CD4-positive, alpha-beta T cell treated with Interleukin-12 subunit alpha and Interleukin-12 subunit beta, for 1 hour (primary cell): Measurements from ENCODE around the gene NUP35.
"Not testable (repeated sequence)": the region's sequence is repeated elsewhere in the genome, so short reads cannot be mapped to it uniquely, and the experiment has no call there.

ENCODE experiments used
- DNase-seq: peaks from one replicate; pipeline ENCODE4 v3.0.0-alpha.2; 2020

Gene NUP35

DNA sequence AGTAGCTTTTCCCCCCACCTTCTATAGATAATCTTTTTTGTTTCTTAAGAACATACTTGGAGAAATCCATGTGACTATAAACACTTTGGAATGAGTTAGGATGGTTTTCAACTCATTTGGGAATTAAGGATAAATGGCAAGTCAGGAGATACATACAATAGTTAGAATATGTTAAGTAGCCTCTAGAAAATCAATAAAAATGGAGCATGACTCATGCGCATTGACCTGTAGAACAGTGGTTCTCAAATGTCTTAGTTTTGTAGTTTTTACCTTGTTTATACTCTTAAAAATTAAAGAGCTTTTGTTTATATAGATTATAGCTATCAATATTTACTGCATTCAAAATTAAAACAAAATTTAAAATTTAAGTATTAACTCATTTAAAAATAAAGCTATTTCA is 24.7 kb downstream of the NUP35 start:
- no peak for DNase-seq

GRCh38 chr2:183149489-183149888 is 25.2 kb downstream of the NUP35 start:
- no peak for DNase-seq

DNA sequence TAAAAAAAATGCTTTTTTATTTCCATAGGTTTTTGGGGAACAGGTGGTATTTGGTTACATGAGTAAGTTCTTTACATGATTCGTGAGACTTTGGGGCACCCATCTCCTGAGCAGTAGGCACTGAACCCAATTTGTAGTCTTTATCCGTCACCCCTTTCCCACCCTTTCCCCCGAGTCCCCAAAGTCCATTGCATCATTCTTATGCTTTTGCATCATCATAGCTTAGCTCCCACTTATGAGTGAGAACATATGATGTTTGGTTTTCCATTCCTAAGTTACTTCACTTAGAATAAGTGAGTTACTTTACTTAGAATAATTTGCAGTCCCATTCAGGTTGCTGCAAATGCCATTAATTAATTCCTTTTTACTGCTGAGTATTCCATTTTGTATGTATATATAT is 28.0 kb downstream of the NUP35 start:
- DNase-seq: not testable (repeated sequence)

GRCh38 chr2:183153967-183154366 is 29.7 kb downstream of the NUP35 start:
- DNase-seq: no peak

GRCh38 chr2:183154772-183155171 is 30.5 kb downstream of the NUP35 start:
- not testable (repeated sequence) for DNase-seq

- no peak for DNase-seq
Measured at GRCh38 chr2:183157131-183157530, 32.9 kb downstream of the NUP35 start.

- no peak for DNase-seq
Measured at GRCh38 chr2:183162362-183162761, 38.1 kb downstream of the NUP35 start.

GRCh38 chr2:183163821-183164649 is 39.8 kb downstream of the NUP35 start:
- DNase-seq: no peak

- no peak for DNase-seq
Measured at GRCh38 chr2:183164650-183165015, 40.4 kb downstream of the NUP35 start.

- DNase-seq: no peak
Measured at GRCh38 chr2:183166210-183166609, 42.0 kb downstream of the NUP35 start.

DNA sequence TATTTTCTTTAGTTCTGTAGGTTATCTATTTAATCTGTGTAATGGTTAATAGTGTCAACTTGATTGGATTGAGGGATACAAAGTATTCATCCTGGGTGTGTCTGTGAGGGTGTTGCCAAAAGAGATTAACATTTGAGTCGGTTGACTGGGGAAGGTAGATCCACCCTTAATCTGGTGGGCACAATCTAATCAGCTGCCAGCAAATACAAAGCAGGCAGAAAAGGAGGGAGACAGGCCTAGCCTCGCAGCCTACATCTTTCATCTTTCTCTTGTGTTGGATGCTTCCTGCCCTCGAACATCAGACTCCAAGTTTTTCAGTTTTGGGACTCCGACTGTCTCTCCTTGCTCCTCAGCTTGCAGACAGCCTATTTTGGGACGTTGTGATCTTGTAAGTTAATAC is 42.7 kb downstream of the NUP35 start:
- DNase-seq: not testable (repeated sequence)

GRCh38 chr2:183172220-183172887 is 48.1 kb downstream of the NUP35 start:
- DNase-seq: no peak

DNA sequence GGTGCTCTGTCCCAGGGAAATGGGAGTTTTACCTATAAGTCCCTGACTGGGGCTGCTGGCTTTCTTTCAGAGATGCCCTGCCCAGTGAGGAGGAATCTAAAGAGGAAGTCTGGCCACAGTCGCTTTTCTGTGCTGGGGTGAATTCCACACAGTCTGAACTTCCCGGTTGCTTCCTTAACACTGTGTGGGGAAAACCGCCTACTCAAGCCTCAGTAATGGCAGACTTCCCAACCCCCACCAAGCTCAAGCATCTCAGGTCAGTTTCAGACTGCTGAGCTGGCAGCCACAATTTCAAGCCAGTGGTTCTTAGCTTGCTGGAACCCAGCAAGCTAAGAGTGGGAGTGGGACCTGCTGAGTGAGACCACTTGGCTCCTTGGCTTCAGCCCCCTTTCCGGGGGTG is 54.9 kb downstream of the NUP35 start:
- DNase-seq: no peak

DNA sequence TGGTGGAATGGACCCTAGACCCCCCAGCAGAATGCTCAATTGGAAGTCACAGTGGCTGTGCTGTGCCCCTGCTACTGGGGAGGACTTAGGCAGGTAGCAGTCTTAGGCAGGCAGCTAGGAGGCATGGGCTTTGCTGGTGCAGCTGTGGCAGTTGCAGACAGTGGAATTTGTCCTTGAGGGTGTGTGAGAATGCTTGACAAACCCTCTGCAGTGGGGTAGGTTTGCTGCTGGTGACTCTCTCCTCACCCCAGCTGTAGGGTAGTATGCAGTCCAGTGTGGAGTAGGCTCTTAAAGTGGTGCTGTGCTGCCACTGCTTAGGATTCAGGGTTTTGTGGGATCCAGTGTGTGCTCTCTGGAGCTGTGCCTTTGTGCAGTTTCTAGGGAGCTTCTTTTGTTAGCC is 61.3 kb downstream of the NUP35 start:
- no peak for DNase-seq

DNA sequence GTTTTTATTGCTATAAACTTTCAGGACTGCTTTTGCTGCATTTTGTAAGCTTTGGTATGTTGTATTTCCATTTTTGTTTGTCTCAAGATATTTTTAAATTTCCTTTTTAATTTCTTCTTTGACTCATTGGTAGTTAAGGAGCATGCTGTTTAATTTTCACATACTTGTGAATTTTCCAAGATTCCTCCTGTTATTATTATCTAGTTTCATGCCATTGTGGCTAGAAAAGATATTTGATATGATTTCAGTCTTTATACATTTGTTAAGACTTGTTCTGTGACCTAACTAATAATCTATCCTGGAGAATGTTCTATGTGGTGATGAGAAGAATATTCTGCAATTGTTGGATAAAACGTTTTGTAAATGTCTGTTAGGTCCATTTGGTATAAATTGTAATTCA is 62.1 kb downstream of the NUP35 start:
- no peak for DNase-seq

DNA sequence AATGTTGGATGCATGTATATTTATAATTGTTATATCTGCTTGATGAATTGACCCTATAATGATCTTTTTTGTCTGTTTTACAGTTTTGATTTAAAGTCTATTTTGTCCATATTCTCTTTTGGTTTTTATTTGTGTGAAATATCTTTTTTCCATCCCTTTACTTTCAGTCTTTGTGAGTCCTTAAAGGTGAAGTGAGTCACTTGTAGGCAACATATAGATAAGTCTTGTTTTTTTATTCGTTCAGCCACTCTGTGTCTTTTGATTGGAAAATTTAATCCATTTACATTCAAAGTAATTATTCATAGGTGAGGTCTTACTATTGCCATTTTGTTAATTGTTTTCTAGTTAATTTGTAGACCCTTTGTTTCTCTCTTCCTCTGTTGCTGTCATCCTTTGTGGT is 62.5 kb downstream of the NUP35 start:
- no peak for DNase-seq

DNA sequence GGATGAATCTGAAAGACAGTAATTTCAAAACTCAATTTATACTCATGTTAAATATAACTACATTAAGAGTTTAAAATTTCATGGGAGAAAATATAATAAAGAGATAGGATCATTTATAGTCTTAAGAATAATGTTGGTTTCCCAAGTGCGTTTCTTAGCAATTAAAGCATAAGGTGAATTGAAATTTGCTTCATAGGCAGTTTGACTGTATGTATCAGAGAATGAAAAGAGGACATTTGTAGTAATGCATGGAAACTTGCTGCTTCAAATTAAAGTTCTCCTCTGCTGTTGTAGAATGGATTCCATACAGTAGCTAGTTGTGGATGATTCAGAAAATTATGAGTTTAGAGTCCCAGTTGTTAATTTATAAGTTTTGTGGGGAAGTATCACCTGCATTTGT is 68.1 kb downstream of the NUP35 start:
- no peak for DNase-seq

DNA sequence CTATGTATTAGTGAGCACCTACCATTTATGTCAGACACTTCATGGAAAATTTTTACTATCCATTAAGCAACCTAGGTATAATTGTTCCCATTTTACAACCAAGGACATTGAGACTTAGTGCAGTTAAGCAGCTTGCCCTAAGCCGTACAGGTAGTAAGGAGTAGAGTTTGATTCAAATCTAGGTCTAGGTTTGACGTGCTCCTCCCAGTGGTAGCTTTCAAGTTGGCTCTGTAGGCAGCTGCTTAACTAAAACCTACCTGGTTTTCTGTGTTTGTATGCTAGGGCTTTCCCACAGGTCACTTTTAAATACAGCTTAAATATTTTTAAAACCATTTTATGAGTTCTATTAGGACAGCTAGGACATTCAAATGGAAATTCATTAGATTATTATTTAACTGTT is 69.7 kb downstream of the NUP35 start:
- DNase-seq: no peak

GRCh38 chr2:183195397-183195796 is 71.2 kb downstream of the NUP35 start:
- no peak for DNase-seq

DNA sequence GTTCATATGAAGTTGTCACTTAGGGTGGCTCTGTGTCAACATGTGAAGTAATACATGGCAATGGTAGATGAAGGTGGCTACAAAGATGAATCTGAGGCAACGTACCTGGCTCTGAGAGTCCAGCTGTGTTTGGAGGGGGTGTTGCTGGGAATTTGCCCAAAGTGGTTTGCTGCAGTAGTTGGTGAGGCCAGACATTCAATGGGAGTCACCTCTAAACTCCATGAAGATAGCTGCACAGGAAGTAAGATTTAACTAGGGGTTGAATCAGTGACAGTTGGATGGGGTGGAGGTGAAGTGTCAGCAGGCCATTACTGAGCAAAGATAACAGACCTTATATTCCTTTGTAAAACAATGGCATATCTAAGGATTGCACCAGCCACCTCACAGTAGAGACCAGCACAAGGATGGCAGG is 71.8 kb downstream of the NUP35 start:
- DNase-seq: no peak

- DNase-seq: no peak
Measured at GRCh38 chr2:183204397-183204796, 80.2 kb downstream of the NUP35 start.

DNA sequence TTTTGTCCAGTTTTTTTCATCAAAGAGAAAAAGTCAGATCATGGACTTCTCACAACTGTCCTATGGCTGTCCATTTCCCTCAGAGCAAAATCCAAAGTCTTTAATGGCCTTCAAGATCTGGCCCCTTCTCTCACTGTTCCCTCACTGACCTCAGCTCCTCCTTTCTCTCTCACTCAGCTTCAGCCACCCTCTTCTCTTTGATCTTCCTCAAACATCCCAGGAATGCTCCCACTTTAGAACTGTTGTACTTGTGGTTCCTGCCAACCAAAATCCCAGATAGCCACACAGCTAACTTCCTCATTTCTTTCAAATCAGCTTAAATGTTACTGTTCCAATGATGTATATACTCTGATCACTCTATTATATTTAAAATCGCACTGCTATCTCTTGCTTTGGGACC is 82.9 kb downstream of the NUP35 start:
- DNase-seq: no peak

GRCh38 chr2:183209395-183210028 is 85.3 kb downstream of the NUP35 start:
- no peak for DNase-seq
